ENCODE results near the gene PRSS56. TPM values are rescaled to one million over a fixed set of nuclear protein-coding genes. Genes with fewer than 3 reads are reported as not detected.

PRSS56 gene
- total RNA-seq, 1 donor from 2014 or later = not detected

DNA sequence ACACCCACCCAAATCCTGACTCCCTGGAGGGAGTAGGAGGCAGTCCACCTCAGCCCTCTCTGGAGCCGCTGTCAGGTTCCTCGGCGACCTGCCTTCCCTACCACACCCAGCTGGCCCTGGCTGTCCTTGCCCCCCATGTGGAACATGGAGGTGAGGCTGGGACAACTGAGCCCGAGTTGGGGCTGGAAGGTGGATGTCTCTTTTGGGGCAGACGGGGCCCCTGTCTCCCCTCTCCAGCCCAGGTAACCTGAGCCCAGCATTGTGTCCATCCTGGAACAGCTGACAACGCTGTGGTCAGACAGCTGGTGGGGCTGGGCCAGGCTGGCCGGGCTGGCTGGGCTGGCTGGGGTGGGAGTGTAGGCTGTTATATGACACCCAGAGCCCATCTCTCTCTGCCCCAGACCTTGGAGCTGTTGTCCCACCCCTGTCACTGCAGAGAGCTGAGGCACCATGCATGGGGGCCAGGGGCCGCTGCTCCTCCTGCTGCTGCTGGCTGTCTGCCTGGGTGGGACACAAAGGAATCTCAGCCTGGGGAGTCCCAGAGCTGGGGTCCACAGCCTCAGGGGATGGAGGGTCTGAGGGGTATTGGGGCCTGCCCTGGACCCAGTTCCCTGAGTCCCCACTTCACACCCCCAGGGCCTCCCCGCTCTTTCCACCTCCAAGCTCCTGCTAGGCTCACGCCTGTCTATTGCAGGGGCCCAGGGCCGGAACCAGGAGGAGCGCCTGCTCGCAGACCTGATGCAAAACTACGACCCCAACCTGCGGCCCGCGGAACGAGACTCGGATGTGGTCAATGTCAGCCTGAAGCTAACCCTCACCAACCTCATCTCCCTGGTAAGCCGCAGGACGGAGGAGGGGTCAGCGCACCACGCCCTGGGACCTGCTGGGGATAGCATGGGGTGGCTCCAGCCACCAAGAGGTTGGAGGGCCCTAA, 19.4 kb downstream of the PRSS56 start, which contains the start of gene CHRNG:
CHRNG (plus strand) TSS at position 395 of the 934 bp plus-strand sequence; CDS start at position 451, 56 bp downstream.
- peak; percentile 86 for DNase-seq (ENCODE audit: low spot score)

- DNase-seq (ENCODE audit: low spot score) = peak; percentile 83
Measured at GRCh38 chr2:232540441-232541041, 20.4 kb downstream of the PRSS56 start.

GRCh38 chr2:232541195-232541960, 21.2 kb downstream of the PRSS56 start:
- DNase-seq (ENCODE audit: low spot score) = peak; percentile 83

DNA sequence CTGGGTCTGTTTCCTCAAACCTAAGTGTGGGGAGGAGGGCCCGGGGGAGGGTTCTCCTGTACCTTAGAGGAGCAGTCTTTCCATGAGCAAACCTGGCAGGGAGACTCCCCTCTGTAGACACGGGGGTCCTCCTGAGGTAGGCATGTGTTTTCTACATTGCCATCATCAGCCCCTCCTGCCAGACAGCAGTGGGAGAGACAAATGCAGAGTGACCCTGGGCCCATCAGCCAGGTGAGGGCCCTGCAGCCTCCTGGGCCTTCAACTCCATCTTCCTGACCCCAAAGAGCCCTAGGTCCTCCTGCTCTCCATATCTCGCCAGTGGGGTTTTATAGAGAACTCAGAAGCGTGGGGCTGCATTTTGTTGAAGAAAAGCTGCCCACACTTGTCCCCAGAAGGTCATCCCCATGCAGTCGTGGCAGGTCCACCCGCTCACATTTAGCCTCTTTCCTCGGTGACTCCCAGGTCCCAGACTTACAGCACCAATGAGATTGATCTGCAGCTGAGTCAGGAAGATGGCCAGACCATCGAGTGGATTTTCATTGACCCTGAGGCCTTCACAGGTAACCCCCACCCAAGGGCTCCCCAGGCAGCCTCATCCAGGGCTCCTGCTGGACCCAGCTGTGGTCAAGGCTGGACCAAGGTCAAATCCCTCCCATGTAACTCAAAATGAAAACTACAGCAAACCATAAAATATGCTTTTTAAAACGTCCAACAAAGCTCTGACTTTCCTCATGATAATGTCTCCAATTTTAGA, 21.9 kb downstream of the PRSS56 start:
- DNase-seq (ENCODE audit: low spot score) = peak; percentile 83

DNA sequence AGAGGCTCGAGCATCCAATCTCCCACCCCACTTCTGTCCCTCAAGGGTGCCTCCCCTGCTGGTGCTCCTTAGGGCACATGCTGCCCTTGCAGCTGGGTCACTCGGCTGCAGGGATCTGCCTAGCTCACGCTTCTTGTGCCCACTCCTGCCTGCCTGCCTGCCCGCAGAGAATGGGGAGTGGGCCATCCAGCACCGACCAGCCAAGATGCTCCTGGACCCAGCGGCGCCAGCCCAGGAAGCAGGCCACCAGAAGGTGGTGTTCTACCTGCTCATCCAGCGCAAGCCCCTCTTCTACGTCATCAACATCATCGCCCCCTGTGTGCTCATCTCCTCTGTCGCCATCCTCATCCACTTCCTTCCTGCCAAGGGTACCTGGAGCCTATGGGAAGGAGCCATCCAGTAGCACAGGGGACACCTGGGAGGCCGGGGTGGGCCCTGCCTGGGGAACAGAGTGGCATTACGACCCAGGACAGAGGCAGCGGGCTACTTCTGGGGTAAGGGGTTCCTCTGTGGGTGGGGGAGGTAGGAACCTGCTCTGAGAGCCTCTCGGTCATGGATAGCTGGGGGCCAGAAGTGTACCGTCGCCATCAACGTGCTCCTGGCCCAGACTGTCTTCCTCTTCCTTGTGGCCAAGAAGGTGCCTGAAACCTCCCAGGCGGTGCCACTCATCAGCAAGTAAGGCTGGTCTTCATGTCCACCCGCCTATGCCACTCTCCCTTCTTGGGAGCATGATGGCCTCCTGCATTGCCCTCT, 22.7 kb downstream of the PRSS56 start:
- DNase-seq (ENCODE audit: low spot score) = peak; percentile 72

DNA sequence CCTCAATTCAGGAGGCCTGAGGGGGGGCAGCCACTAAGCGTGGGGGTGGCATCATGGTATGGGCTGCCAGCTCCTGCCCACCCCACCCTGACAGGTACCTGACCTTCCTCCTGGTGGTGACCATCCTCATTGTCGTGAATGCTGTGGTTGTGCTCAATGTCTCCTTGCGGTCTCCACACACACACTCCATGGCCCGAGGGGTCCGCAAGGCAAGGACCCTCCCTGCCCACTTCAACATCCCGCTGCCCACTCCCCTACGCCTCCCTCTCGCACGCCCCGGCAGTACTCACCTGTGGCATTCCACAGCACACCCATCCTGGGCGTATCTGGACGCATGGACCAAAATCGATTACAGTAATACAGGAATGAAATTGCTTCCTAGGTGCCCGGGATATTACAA, 23.3 kb downstream of the PRSS56 start:
- no peak for DNase-seq (ENCODE audit: low spot score)

- peak; percentile 84 for DNase-seq (ENCODE audit: low spot score)
Measured at GRCh38 chr2:232543928-232544631, 23.9 kb downstream of the PRSS56 start.

DNA sequence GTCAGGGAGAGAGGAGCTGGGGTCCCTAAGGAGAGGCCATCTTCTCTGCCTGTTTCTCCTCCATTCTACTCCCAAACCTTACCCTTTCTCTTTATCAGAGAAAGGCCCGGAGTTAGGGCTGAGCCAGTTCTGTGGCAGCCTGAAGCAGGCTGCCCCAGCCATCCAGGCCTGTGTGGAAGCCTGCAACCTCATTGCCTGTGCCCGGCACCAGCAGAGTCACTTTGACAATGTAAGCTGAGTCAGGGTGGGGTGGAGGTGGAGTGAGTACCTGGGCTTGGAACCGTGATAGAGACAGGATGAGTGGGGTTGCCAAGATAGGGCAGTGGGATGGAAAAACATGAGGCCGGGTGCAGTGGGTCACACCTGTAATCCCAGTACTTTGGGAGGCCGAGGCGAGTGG, 24.5 kb downstream of the PRSS56 start:
- DNase-seq (ENCODE audit: low spot score) = no peak

DNA sequence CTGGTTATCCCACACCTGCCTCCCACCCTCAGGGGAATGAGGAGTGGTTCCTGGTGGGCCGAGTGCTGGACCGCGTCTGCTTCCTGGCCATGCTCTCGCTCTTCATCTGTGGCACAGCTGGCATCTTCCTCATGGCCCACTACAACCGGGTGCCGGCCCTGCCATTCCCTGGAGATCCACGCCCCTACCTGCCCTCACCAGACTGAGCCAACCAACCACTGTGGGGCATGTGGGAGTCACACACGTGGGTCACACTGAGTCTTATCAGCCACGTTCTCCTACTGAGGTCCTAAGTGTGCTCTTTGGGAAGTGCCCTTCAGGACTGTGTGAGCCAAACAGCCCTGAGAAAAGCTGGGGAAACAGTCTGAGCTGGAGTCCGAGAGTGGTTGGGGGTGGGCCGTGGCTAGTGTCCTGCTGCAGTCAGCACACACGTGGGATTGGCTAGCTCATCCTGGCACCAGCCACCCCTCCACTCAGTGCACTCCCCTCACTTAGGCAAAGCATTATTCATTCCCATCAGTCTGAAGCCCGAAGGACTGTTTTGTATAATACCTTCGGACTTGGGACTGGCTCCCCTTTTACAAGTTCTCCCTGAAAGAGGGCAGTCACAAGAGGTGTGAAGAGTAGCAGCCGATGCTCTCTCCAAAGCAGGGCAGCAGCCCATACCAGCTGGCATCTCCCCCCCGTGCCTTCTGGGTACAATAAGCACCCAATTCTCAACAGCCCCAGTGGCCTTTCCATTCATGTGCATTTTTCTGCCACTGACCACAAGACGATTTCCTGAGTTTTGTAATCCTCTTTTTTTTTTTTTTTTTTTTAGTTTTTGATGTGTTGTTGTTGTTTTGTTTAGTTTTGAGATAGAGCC, 25.6 kb downstream of the PRSS56 start:
- DNase-seq (ENCODE audit: low spot score) = no peak

GRCh38 chr2:232547991-232548390, 27.8 kb downstream of the PRSS56 start:
- no peak for DNase-seq (ENCODE audit: low spot score)

- peak; percentile 90 for DNase-seq (ENCODE audit: low spot score)
Measured at GRCh38 chr2:232549655-232550353, 29.6 kb downstream of the PRSS56 start.

DNA sequence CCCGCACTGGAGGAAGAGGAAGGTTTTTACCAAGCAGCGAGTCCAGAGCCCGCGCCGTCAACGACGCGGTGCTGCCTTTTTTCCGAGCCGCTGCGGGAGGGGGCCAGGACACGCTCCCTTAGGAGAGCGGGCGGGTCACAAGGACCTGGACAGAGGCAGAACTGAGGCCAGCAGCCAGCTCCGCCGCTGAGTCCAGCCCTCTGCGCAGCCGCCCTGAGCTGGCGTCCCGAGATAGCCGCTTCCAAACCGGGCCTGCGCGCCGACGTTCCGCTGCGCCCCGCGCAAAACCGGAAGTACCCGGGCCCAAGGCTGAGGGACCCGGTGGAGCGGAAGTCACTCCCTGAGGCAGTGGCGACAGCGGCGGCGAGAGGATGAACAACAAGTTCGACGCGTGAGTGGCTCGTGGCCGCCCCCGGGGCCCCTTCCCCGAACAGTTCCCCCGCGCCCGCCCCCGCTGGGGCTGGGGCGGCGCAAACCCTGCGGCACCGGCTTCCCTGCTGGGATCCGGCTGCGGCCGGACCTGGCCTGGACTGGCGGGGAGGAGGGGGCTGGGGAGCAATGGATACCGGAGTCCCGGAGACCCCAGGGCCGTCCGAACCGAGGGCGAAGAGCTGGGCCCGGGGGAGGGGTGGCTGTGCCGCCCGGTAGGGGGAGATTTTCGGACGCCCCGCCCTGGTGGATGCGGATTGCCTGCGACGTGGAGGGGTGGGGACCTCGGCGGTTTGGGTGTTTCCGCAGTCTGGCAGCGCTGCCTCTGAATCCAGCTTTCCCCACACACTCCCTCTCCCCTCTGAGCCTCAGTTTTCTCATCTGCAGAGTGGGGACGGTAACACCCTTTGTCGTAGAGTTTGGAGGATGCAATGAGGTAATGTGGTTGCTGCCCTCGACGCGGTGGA, 30.4 kb downstream of the PRSS56 start, which contains the start of the genes EIF4E2 and TIGD1:
EIF4E2 (plus strand) TSS at position 336 of the 896 bp plus-strand sequence; CDS start at position 372, 36 bp downstream.
TIGD1 (minus strand) TSS at position 204 of the 896 bp plus-strand sequence. CDS start 675 bp downstream, outside the sequence.
- DNase-seq (ENCODE audit: low spot score) = peak; percentile 99

DNA sequence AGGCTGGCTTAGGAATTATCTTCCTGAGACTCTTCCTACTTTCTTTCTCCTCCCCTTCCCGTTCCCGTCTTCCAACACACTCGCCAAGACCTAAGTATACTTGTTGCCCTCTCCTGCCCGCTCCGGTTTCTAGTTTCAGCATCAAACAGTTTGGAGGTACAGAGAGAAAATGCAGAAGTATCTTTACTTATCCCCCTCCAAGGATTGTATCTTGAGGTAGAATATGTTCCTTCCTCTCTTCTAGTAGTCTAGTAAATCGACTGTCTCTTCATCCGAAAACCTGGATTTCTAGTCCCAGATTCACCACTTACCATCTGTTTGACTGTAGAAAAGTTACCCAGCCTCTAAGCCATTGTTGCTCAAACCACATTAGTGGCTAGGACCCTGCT, 31.1 kb downstream of the PRSS56 start:
- DNase-seq (ENCODE audit: low spot score) = no peak

- no peak for DNase-seq (ENCODE audit: low spot score)
Measured at GRCh38 chr2:232551776-232552175, 31.6 kb downstream of the PRSS56 start.

GRCh38 chr2:232556426-232556825, 36.2 kb downstream of the PRSS56 start:
- no peak for DNase-seq (ENCODE audit: low spot score)

DNA sequence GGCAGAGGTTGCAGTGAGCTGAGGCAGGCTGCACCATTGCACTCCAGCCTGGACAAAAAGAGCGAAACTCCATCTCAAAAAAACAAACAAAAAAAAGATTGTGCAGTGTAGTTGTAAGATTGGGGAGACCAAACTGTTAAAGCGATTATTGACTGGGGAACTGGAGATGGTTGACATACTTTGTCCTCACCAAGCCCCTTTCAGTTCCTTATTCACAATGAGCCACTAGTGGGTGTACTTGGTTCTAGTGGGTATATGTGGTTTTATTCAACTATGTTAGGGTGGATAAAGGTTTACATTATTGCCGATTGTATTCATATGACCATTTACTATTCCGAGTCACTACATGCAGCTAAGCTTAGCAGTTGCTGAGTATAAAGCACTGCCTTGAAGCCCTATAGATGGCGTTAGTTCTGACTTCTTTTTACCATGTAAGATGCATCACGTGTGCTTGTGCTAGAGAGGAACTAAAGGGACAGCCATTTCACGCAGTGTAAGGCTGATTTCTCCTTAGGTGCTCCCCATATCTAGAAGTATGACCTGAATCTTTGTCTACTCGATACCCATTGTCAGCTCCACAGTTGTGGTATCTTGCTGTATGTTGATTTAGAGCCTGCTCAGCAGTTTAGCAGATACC, 42.4 kb downstream of the PRSS56 start:
- DNase-seq (ENCODE audit: low spot score) = no peak
